Ureter (tissue), 1 donor: ENCODE data around the gene DUSP10. TPM values are rescaled to one million over a fixed set of nuclear protein-coding genes. Genes with fewer than 3 reads are reported as not detected.

Source experiments
- DNase-seq: peaks from one replicate; pipeline ENCODE4 v3.0.0-alpha.2; 2020; ENCODE audit warnings: low spot score
- total RNA-seq: library from RNA; stranded (reverse); gene quantifications from one replicate; pipeline ENCODE4 v1.2.4, GENCODE V29; 2023
- donor health status: DM: yes; HTN: yes; CAD: no.

The DUSP10 gene
- 5.0 TPM for total RNA-seq

DNA sequence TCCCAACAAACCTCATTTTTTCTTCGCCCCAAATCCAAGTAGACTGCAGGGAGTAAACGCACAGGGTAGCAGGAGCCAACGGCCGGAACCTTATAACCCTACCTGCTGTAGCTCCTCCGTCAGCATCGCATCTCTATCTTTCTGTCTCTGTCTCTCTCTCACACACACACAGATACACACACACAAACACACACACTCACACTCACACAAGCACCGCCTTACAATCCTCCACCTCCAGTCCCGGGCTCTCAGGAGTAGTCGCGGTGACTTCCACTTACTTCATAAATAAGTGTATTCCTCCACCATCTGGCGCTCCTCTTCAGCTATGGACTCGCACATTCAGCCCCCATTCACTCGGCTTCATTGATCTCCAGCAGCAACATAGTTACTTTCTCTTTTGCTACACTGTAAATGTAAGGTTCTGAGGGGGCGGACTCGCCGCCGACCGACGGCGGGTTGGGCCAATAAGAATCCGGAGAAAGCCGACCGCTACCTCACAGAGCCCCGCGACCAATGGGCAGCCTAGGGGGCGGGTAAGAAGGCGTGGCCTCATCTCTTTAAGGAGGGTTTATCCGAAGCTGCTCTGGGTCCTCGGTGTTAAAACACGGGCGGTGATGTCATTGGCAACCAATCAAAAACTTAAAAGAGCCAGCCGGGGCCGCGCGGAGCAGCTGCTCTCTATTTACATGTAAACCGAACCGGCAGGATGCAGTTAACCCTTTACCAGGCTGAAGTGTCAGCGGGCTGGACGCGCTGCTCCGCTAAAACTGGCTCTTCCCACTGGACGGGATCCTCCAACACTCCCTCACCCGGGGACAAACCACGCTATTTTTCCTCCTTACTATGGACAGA, at the start of gene DUSP10:
TSS of gene DUSP10 (minus strand) at position 387 of the 852 bp plus-strand sequence. CDS start 2,345 bp downstream, outside the sequence.
- peak; percentile 99 for DNase-seq

GRCh38 chr1:221788466-221788865, 46.6 kb upstream of the DUSP10 start:
- DNase-seq = no peak

GRCh38 chr1:221786647-221787046, 44.8 kb upstream of the DUSP10 start:
- DNase-seq = no peak

DNA sequence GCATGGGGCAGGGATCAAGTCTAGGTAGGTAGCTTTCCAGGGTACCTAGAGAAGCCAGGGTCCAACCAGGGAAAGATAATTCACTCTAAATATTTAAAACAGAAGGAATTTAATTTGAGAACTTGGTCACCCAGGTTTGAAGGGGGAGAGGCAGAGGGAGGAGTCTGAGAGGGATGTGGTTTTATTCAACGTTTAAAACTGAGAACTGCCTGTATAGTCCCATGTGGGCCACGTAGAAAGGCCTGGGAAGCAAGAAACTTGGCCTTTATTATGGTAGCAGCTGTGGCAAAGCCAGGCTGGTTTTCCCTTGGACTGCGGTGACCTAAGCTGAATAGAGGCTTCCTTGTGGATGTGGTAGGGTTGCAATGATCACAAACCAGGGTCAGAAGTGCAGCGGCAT, 42.0 kb upstream of the DUSP10 start:
- DNase-seq = no peak

- no peak for DNase-seq
These were observed 41.5 kb upstream of the DUSP10 start for GRCh38 chr1:221783437-221783836.

DNA sequence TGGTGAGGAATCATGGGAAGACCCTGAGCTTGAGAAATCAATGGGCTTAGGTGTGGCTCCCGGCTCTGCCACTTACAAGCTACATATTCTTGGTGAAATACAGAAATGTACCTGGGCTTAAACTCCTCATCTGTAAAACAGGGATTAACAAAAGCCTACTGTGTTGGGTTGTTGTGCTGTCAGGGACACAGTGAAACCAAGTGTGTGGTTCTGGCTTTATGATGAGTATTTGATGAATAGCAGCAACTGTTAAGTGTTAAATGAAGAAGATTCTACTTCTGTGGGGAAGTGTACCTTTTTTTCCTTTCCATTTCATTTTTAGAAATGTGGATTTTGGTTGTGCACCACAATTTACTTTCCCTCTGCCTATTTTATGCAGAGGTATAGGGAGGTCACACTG, 41.1 kb upstream of the DUSP10 start:
- DNase-seq = no peak

GRCh38 chr1:221782477-221782876, 40.6 kb upstream of the DUSP10 start:
- no peak for DNase-seq

- DNase-seq = no peak
These were observed 39.3 kb upstream of the DUSP10 start for GRCh38 chr1:221781102-221781755.

- DNase-seq = no peak
These were observed 38.3 kb upstream of the DUSP10 start for GRCh38 chr1:221780175-221780574.

GRCh38 chr1:221779771-221780170, 37.9 kb upstream of the DUSP10 start:
- DNase-seq = no peak

DNA sequence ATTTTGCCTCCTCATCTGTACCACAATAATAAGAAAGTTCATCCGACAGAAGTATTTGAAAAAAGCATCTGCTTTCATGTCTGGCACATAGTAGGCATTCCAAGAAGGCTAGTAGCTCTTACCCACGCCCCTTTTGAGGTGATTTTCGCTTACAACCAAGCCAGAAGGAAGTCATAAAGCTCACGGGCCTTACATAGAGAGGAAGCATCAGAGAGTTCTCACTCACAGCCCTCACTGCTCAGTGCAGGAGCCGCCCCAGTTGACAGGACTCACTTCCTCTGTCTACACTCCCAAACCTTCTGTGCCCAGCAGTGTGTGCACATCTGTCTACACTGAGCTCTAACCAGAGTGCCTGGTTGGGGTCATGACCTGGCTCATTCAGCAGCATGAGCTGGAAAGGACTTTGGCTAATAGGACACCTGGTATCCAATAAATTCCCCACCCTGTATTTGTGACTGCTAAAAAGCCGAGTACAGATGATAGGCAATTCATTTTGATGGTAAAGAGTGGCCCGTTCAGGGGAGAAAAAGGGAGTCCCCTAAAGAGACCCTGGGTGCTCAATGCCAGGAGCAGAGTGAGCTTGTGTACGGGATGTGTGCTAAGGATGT, 36.8 kb upstream of the DUSP10 start:
- DNase-seq = no peak

DNA sequence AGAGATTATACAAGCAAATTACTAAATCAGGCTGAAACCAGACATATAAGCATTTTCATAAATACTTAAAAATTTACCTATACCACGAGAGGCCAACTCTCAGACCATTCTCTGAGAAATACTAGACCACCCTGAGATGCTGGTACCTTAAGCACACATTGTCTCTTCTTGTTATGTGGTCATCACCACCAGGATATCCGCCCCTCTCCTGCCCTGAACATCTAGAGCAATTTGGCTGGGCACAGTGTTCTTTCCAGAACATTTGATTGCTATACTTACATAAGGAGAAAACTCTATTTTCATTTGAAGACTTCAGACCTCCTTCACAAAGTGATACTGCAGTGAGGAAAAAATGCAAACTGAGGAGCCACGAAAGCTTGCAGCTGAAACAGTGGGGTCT, 36.2 kb upstream of the DUSP10 start:
- no peak for DNase-seq

DNA sequence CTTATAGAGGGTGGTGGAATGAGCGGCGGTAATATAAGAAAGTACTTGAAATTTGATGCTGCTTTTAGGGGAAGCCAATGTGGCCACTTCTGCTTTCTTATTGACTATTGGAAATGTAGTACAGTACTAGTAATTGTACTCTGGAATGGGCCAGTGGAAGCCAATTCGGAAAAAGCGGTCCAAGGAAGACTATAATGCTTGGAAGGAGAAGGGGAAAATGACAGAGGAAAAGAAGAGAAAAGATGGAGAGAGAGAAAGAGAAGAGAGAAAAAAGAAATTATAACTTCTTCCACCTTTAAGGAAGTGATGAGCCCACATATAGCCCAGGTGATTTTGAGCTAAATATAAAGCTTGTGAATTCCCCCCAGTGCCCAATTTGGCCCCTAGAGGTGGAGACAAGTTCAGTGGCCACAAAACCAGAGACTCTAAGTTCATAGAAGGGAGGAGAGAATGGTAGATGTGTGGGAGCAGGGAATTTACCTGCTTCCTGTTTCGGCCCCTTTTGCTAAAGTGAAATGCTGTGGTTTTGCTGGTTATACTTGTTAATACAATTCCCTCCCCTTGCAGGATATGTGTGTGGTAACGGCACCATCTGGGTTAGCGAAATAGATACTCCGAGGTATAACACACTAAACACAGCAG, 35.7 kb upstream of the DUSP10 start:
- no peak for DNase-seq

- no peak for DNase-seq
These were observed 34.8 kb upstream of the DUSP10 start for GRCh38 chr1:221776495-221777301.

- no peak for DNase-seq
These were observed 33.3 kb upstream of the DUSP10 start for GRCh38 chr1:221775206-221775605.

GRCh38 chr1:221774054-221774842, 32.4 kb upstream of the DUSP10 start:
- DNase-seq = no peak

DNA sequence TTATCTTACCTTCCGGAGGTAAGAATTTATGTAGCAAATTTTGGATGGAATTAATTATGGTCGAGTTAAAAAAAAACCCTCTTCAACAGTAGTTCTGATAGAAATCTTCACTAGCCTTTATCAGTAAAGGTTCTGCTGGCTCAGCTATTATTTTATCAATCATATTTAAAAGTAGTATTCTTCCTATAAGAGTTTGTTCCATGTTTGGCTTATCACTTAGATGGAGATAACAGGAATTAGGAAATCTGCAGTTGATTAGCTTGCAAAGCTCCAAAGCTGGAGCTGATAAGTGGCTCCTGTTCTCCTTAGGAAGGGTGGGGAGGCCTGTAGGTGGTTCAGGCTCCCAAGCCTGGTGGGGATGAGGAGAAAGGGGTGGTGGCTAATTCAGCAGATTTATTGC, 31.5 kb upstream of the DUSP10 start:
- no peak for DNase-seq

DNA sequence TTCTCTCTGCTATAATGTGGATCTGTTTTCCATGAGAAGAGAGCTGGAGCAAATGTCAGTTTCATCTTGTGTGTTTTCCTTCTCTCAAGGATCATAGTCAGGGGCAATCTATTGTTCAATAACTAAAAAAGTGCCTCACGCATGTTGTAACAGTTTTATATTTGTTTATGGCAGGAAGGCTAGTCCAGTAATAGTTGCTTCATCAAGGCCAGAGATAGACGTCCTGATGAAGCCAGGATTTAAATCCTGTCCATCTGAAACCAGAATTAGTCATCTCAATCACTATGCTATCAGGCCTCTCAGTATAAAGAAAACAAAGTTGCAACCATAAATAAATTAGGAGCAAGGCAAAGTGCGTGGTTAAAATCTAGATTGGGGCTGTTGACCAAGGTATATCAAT, 30.2 kb upstream of the DUSP10 start:
- DNase-seq = no peak

DNA sequence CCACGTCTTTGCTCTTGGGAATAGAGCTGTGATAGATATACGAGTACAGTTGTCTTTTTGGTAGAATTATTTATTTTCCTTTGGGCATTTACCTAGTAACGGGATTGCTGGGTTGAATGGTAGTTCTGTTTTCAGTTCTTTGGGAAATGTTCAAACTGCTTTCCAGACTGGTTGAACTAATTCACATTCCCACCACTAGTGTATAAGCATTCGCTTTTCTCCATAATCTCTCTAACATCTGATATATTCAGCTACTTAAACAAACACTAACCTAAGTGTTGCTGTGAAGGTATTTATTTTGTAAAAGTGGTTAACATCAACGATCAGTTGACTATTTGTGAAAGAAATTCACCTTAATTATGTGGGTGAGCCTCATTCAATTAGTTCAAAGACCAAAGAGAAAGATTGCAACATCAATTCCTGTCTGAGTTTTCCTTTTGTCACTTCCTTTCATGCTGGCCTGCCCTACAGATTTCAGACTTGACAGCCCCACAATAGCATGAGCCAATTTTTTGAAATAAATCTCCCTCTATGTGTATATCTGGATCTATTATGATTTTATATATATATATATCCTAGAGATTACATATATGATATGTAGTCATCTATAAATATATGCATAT, 26.7 kb upstream of the DUSP10 start:
- no peak for DNase-seq

DNA sequence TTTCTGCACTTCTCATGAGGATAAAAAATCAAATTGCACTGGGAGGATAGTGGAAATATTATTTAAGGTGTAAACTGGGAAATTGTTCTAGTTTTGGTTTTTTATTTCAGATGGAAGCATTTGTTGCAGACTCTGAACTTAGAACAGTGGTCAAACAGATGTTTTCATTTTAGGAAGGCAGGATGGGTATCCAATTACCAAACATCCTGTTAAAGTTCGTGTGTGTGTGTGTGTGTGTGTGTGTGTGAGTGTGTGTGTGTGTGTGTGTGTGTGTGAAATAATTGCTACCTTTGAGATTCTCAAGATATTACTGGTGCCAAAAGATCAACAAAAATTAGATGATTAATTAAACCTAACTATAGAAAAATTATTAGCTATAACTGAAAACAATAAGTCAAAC, 24.3 kb upstream of the DUSP10 start:
- DNase-seq = no peak
